ENCODE data around the gene SERPINA6. TPM values are rescaled to one million over a fixed set of nuclear protein-coding genes. Genes with fewer than 3 reads are reported as not detected.

SERPINA6 gene
- total RNA-seq, 1 donor from 2014 or later = not detected

DNA sequence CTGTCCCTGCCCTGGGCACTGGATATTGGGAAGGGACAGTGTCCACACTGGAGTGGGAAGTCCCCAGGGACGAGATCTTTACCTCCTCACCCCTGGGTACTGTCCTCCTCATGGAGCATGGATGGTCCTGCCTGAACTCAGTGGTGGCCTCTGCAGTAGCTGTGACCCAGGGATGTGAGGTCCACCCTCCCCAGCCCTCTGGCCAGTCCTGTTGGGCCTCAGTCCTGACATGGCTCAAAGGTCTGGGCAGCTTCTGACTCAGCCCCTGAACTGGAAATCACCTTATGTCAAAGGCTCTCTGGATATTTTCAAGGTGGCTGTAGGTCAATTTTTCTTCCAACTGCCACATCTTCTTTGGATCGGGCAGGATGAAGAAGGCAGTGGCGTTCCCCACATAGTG lies 40.9 kb upstream of the SERPINA6 start:
- DNase-seq (ENCODE audit: extremely low spot score in 2 of 2) = no peak
- no peaks in the 10 kb centered on the region for H3K36me3 ChIP-seq
- no peaks in the 10 kb centered on the region for H3K27me3 ChIP-seq
- H3K27ac ChIP-seq = no peak overlapping the region
- no peak for TF ChIP-seq POLR2AphosphoS5 (IDR thresholded peaks at IDR 0.05; ENCODE audit: insufficient read depth in 1 of 2, low read depth in 1 of 2)
- TF ChIP-seq, protein P1, sequence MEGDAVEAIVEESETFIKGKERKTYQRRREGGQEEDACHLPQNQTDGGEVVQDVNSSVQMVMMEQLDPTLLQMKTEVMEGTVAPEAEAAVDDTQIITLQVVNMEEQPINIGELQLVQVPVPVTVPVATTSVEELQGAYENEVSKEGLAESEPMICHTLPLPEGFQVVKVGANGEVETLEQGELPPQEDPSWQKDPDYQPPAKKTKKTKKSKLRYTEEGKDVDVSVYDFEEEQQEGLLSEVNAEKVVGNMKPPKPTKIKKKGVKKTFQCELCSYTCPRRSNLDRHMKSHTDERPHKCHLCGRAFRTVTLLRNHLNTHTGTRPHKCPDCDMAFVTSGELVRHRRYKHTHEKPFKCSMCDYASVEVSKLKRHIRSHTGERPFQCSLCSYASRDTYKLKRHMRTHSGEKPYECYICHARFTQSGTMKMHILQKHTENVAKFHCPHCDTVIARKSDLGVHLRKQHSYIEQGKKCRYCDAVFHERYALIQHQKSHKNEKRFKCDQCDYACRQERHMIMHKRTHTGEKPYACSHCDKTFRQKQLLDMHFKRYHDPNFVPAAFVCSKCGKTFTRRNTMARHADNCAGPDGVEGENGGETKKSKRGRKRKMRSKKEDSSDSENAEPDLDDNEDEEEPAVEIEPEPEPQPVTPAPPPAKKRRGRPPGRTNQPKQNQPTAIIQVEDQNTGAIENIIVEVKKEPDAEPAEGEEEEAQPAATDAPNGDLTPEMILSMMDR (IDR thresholded peaks at IDR 0.05) = no peak
- TF ChIP-seq POLR2A (IDR thresholded peaks at IDR 0.05) = no peak
- no peaks in the 10 kb centered on the region for H3K9me3 ChIP-seq
- H3K4me1 ChIP-seq = no peaks in the 10 kb centered on the region
- intact Hi-C loops (cut with DNase I) = no loop called here
- H3K4me3 ChIP-seq = no peak overlapping the region

DNA sequence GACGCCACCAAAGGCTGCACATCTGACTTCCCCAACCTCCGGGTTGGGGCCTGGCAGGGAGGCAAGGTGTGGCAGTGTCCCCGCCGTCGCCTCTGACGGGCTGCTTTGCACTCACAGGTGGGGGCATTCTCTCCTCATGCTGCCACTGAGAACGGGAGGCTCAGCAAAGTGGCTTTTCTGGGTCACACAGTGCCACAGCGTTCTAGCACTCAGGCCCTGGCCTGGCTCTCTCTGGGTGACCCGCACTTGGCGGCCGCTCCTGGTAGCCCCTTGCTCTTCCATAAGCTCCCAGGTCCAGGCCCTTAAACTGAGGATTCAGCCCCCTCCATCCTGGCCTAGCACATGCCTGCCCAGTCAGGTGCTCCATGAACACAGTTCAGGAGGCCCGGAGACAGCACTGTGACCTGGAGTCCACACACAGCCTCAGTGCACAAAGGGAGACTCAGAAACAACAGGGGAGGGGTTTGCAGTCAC lies 40.1 kb upstream of the SERPINA6 start:
- Histone ChIP-seq H3K9me3 (no peaks in the 10 kb centered on the region), H3K4me3 (no peak overlapping the region), H3K27me3 (no peaks in the 10 kb centered on the region), H3K27ac (no peak overlapping the region), H3K36me3 (no peaks in the 10 kb centered on the region), H3K4me1 (no peaks in the 10 kb centered on the region)
- intact Hi-C loops (cut with DNase I) = no loop called here
- no peak for TF ChIP-seq POLR2A (IDR thresholded peaks at IDR 0.05)
- no peak for TF ChIP-seq POLR2AphosphoS5 (IDR thresholded peaks at IDR 0.05; ENCODE audit: insufficient read depth in 1 of 2, low read depth in 1 of 2)
- TF ChIP-seq, protein P1 (IDR thresholded peaks at IDR 0.05) = no peak
- DNase-seq (ENCODE audit: extremely low spot score in 2 of 2) = no peak

DNA sequence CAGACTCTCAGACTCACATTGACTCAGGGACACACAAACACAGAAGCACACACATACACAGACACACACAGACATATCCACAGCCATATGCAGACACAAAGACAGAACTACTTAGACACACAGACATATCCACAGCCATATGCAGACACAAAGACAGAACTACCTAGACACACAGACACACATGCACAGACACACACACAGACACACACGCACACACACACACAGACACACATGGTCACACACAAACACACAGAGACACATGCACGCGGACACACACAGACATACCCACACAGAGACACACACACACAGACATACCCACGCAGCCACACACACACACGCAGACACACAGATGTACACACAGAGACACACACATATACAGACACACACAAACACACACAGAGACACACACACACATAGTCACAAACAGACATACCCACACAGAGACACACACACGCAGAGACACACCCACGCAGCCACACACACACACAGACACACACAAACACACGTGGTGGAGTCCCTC lies 39.5 kb upstream of the SERPINA6 start:
- no peak for TF ChIP-seq POLR2AphosphoS5 (IDR thresholded peaks at IDR 0.05; ENCODE audit: insufficient read depth in 1 of 2, low read depth in 1 of 2)
- TF ChIP-seq, protein P1 (IDR thresholded peaks at IDR 0.05) = no peak
- TF ChIP-seq POLR2A (IDR thresholded peaks at IDR 0.05) = no peak
- no peak overlapping the region for H3K27ac ChIP-seq
- no peaks in the 10 kb centered on the region for H3K9me3 ChIP-seq
- H3K27me3 ChIP-seq = no peaks in the 10 kb centered on the region
- intact Hi-C loops (cut with DNase I) = no loop called here
- DNase-seq (ENCODE audit: extremely low spot score in 2 of 2) = no peak
- no peaks in the 10 kb centered on the region for H3K36me3 ChIP-seq
- H3K4me1 ChIP-seq = no peaks in the 10 kb centered on the region
- H3K4me3 ChIP-seq = no peak overlapping the region

DNA sequence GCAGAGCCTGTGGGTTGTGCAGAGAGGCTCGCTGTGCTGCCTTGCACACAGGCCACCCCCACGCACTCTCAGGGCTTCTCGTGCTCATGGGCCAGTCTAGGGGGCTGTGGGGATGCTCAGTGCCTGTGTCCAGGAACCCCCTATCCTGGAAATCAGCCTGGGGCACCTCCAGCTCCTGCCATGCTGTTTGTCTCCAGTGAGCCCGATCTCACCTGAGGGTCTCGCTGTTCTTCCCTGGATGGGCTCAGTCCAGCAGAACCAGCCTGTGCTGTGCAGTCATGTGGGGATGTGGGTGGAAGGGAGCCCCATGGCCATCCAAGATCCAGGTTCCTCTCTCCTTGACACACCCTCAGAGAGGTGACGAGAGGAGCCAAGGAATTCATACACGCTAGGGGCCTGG lies 38.5 kb upstream of the SERPINA6 start:
- H3K27ac ChIP-seq = no peak overlapping the region
- no peak for TF ChIP-seq POLR2AphosphoS5 (IDR thresholded peaks at IDR 0.05; ENCODE audit: insufficient read depth in 1 of 2, low read depth in 1 of 2)
- no peak for TF ChIP-seq POLR2A (IDR thresholded peaks at IDR 0.05)
- TF ChIP-seq, protein P1 (IDR thresholded peaks at IDR 0.05) = no peak
- no peaks in the 10 kb centered on the region for H3K9me3 ChIP-seq
- no peak overlapping the region for H3K4me3 ChIP-seq
- peak in 1 of 2 donors; percentile 64 for DNase-seq (ENCODE audit: extremely low spot score in 2 of 2)
- no peaks in the 10 kb centered on the region for H3K4me1 ChIP-seq
- intact Hi-C loops (cut with DNase I) = no loop called here
- H3K36me3 ChIP-seq = no peaks in the 10 kb centered on the region
- H3K27me3 ChIP-seq = no peaks in the 10 kb centered on the region

DNA sequence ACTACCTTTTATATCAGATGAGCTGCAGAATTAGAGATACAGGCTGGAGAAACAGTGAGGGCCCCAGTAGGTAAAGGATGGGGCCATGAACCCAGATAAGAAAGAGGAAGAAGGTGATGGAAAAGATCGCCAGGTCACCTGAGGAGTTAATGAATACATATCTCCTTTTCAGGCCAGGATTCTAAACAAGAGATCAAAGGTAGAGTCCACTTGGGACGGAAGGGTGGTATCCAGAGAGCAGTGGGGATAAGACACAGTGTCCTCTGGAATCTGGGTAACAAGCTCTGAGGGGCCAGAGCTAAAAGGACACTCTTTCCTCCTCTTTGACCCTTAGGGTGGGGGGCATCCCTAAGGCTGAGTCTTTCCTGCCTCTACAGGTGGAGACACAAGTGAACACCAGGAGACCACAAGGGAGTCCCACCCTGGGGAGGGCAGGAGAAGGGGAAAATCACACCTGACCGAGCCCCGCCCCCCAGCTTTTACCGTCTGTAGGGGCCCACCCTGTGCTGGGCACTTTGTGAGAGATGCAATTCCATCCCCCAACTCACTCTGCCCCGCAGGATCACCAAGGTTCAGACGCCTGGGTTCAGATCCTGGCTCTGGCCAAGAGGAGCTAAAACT lies 37.9 kb upstream of the SERPINA6 start:
- H3K4me1 ChIP-seq = no peaks in the 10 kb centered on the region
- peak; percentile 81 to 82 for DNase-seq (ENCODE audit: extremely low spot score in 2 of 2)
- intact Hi-C loops (cut with DNase I) = no loop called here
- H3K27me3 ChIP-seq = no peaks in the 10 kb centered on the region
- TF ChIP-seq, protein P1 (IDR thresholded peaks at IDR 0.05) = no peak
- TF ChIP-seq POLR2A (IDR thresholded peaks at IDR 0.05) (no peak), POLR2AphosphoS5 (IDR thresholded peaks at IDR 0.05; ENCODE audit: insufficient read depth in 1 of 2, low read depth in 1 of 2) (no peak)
- no peaks in the 10 kb centered on the region for H3K9me3 ChIP-seq
- H3K4me3 ChIP-seq = no peak overlapping the region
- no peak overlapping the region for H3K27ac ChIP-seq
- no peaks in the 10 kb centered on the region for H3K36me3 ChIP-seq
